Mesothelial cell of epicardium (in vitro differentiated cells): ENCODE data around the gene UFD1. TPM values are rescaled to one million over a fixed set of nuclear protein-coding genes. Genes with fewer than 3 reads are reported as not detected.

Experiments used
- DNase-seq, 2 experiments: peaks; one replicate each; pipeline ENCODE4 v3.0.0; 2021; ENCODE audit warnings: low spot score in 2 of 2; ENCODE audit not compliant: unreplicated experiment in 2 of 2
- H3K27ac Mint-ChIP-seq: 2 replicates; pipeline ENCODE4 v1.8.0; 2021; ENCODE audit warnings: mixed read lengths
- H3K27me3 Mint-ChIP-seq: 2 replicates; pipeline ENCODE4 v1.8.0; 2021; ENCODE audit warnings: low read depth, mixed read lengths
- H3K36me3 Mint-ChIP-seq: 2 replicates; pipeline ENCODE4 v1.8.0; 2021; ENCODE audit warnings: mixed read lengths
- H3K4me1 Mint-ChIP-seq: 2 replicates; pipeline ENCODE4 v1.8.0; 2021; ENCODE audit warnings: mixed read lengths
- H3K4me3 Mint-ChIP-seq: 2 replicates; pipeline ENCODE4 v1.8.0; 2021; ENCODE audit warnings: mild to moderate bottlenecking, moderate library complexity, mixed read lengths
- H3K9me3 Mint-ChIP-seq: 2 replicates; pipeline ENCODE4 v1.8.0; 2021; ENCODE audit warnings: mixed read lengths
- CTCF ChIP-seq: fragments of 200-600 bp; sonication (generic); IDR thresholded peaks from one replicate; pipeline ENCODE4 v1.5.0; 2021; ENCODE audit warnings: antibody characterized with exemption; ENCODE audit not compliant: unreplicated experiment
- total RNA-seq: library from RNA; stranded (reverse); gene quantifications from 3 replicates; pipeline ENCODE4 v1.2.1, GENCODE V29; 2021

Gene UFD1
- total RNA-seq, 1 donor from 2014 or later, result 38.8 TPM

GRCh38 chr22:19471572-19471971, 7.4 kb downstream of the UFD1 start:
- DNase-seq, result no peak
- no peaks in the 10 kb centered on the region for H3K4me1 Mint-ChIP-seq
- no peak overlapping the region for H3K27ac Mint-ChIP-seq
- no peak for TF ChIP-seq CTCF
- H3K9me3 Mint-ChIP-seq, result no peaks in the 10 kb centered on the region
- no peaks in the 10 kb centered on the region for H3K27me3 Mint-ChIP-seq
- H3K4me3 Mint-ChIP-seq, result no peak overlapping the region
- peaks cover 40% of the 10 kb centered on the region for H3K36me3 Mint-ChIP-seq

GRCh38 chr22:19470010-19470409, 9.0 kb downstream of the UFD1 start:
- no peak for DNase-seq
- H3K27me3 Mint-ChIP-seq, result no peaks in the 10 kb centered on the region
- H3K9me3 Mint-ChIP-seq, result no peaks in the 10 kb centered on the region
- H3K27ac Mint-ChIP-seq, result no peak overlapping the region
- H3K4me3 Mint-ChIP-seq, result no peak overlapping the region
- no peak for TF ChIP-seq CTCF
- H3K36me3 Mint-ChIP-seq, result peaks cover 46% of the 10 kb centered on the region
- H3K4me1 Mint-ChIP-seq, result no peaks in the 10 kb centered on the region

- no peak overlapping the region for H3K27ac Mint-ChIP-seq
- DNase-seq, result no peak
- no peak overlapping the region for H3K4me3 Mint-ChIP-seq
- TF ChIP-seq CTCF, result no peak
- H3K36me3 Mint-ChIP-seq, result peaks cover 48% of the 10 kb centered on the region
- H3K4me1 Mint-ChIP-seq, result no peaks in the 10 kb centered on the region
- no peaks in the 10 kb centered on the region for H3K9me3 Mint-ChIP-seq
- H3K27me3 Mint-ChIP-seq, result no peaks in the 10 kb centered on the region
These were observed 9.6 kb downstream of the UFD1 start for GRCh38 chr22:19469421-19469820.

GRCh38 chr22:19467912-19468311, 11.1 kb downstream of the UFD1 start:
- Mint-ChIP-seq H3K27me3 (no peaks in the 10 kb centered on the region), H3K4me1 (peaks cover 10% of the 10 kb centered on the region), H3K36me3 (peaks cover 44% of the 10 kb centered on the region), H3K4me3 (no peak overlapping the region), H3K27ac (no peak overlapping the region), H3K9me3 (no peaks in the 10 kb centered on the region)
- no peak for TF ChIP-seq CTCF
- no peak for DNase-seq

- no peak for DNase-seq
- no peaks in the 10 kb centered on the region for H3K9me3 Mint-ChIP-seq
- TF ChIP-seq CTCF, result no peak
- H3K27ac Mint-ChIP-seq, result no peak overlapping the region
- no peaks in the 10 kb centered on the region for H3K27me3 Mint-ChIP-seq
- H3K4me3 Mint-ChIP-seq, result no peak overlapping the region
- H3K36me3 Mint-ChIP-seq, result peaks cover 46% of the 10 kb centered on the region
- H3K4me1 Mint-ChIP-seq, result peaks cover 10% of the 10 kb centered on the region
These were observed 11.9 kb downstream of the UFD1 start for GRCh38 chr22:19466848-19467752.
